Measurements from ENCODE around the gene SRI. TPM values are rescaled to one million over a fixed set of nuclear protein-coding genes. Genes with fewer than 3 reads are reported as not detected.
"Not testable (repeated sequence)": the region's sequence is repeated elsewhere in the genome, so short reads cannot be mapped to it uniquely, and the experiment has no call there.

The SRI gene
- total and polyA plus RNA-seq, 2 donors (not counting 3 experiments of a cell fraction or from before 2014, with no cell fraction given): 121 to 204 TPM

GRCh38 chr7:88267421-88267820 is 47.6 kb upstream of the SRI start:
- FAIRE-seq: no peak

GRCh38 chr7:88264987-88265386 is 45.1 kb upstream of the SRI start:
- POLR2A ChIA-PET; FAIRE-seq; H3K4me1 ChIP-seq (ENCODE audit: control insufficient read depth, extremely low read depth, insufficient read depth, low read length): not testable (repeated sequence)

More at GRCh38 chr7:88267421-88267820, 47.6 kb upstream of the SRI start:
- no peak overlapping the region for H2AFZ ChIP-seq (ENCODE audit: low read depth, low read length)
- H3K9ac ChIP-seq (replicated peaks; ENCODE audit: extremely low read depth, insufficient read depth, low read length): no peak overlapping the region
- H4K20me1 ChIP-seq (replicated peaks; ENCODE audit: control insufficient read depth, extremely low read depth, insufficient read depth, low read length): no peaks in the 10 kb centered on the region
- no peaks in the 10 kb centered on the region for H3K27me3 ChIP-seq (ENCODE audit: control insufficient read depth in 2 of 2, insufficient read depth in 2 of 2, low read length in 2 of 2)
- H3K27ac ChIP-seq (ENCODE audit: insufficient read depth, low read depth, low read length): no peak overlapping the region
- dilution Hi-C loops (cut with MboI; ENCODE audit: extremely low pct_ligation_motif_present, low sequenced_read_pairs): no loop called here
- H3K9me1 ChIP-seq (replicated peaks; ENCODE audit: control insufficient read depth, extremely low read depth, insufficient read depth, low read length): no peaks in the 10 kb centered on the region
- no peak for TF ChIP-seq FOS (IDR thresholded peaks at IDR 0.05; ENCODE audit: borderline replicate concordance, insufficient read depth, low read length)
- no peak for TF ChIP-seq MYC (IDR thresholded peaks at IDR 0.05; ENCODE audit: low read depth, low read length)
- no peak for TF ChIP-seq POLR2AphosphoS5 (IDR thresholded peaks at IDR 0.05; ENCODE audit: insufficient read depth, low read depth, low read length)
- no peak for TF ChIP-seq POLR2A (IDR thresholded peaks at IDR 0.05; ENCODE audit: low read depth, low read length)
- TF ChIP-seq GATA2 (IDR thresholded peaks at IDR 0.05; ENCODE audit: insufficient read depth, insufficient read length, low read depth, low read length): no peak
- TF ChIP-seq JUN (IDR thresholded peaks at IDR 0.05; ENCODE audit: borderline replicate concordance, insufficient read depth, insufficient read length, low read depth): no peak
- no peak for TF ChIP-seq CTCF (IDR thresholded peaks at IDR 0.05; ENCODE audit: extremely low read depth in 1 of 2, insufficient read depth in 1 of 2, low read depth in 1 of 2, low read length in 2 of 2)
- no peak for TF ChIP-seq EZH2 (IDR thresholded peaks at IDR 0.05; ENCODE audit: borderline replicate concordance, low read depth, low read length, severe bottlenecking)
- TF ChIP-seq MAX (IDR thresholded peaks at IDR 0.05; ENCODE audit: insufficient read depth, insufficient read length): no peak
- no TSS peak for BruUV-seq (replicated peaks)
- H3K4me1 ChIP-seq (ENCODE audit: control insufficient read depth, extremely low read depth, insufficient read depth, low read length): no peaks in the 10 kb centered on the region
- H3K4me2 ChIP-seq (ENCODE audit: insufficient read depth, low read length): no peak overlapping the region
- no peaks in the 10 kb centered on the region for H3K9me3 ChIP-seq (replicated peaks; ENCODE audit: control insufficient read depth, insufficient read depth, low read length)
- H3K79me2 ChIP-seq (ENCODE audit: control insufficient read depth, insufficient read depth, low read length): no peaks in the 10 kb centered on the region
- intact Hi-C loops (cut with micrococcal nuclease): no loop called here
- no peak overlapping the region for H3K4me3 ChIP-seq (replicated peaks in 1 of 3; ENCODE audit: insufficient read depth in 1 of 3, low read depth in 1 of 3, low read length in 3 of 3)
- CTCF ChIA-PET: no interaction called here
- no peaks in the 10 kb centered on the region for H3K36me3 ChIP-seq (ENCODE audit: control insufficient read depth in 2 of 2, extremely low read depth in 1 of 2, insufficient read depth in 2 of 2, low read length in 2 of 2)
- no peak for DNase-seq (ENCODE audit: low read depth, low spot score)
- POLR2A ChIA-PET: no interaction called here

More at GRCh38 chr7:88264987-88265386, 45.1 kb upstream of the SRI start:
- intact Hi-C loops (cut with micrococcal nuclease); H3K27me3 ChIP-seq (ENCODE audit: control insufficient read depth in 2 of 2, insufficient read depth in 2 of 2, low read length in 2 of 2); H3K9me1 ChIP-seq (replicated peaks; ENCODE audit: control insufficient read depth, extremely low read depth, insufficient read depth, low read length); H2AFZ ChIP-seq (ENCODE audit: low read depth, low read length); H3K9me3 ChIP-seq (replicated peaks; ENCODE audit: control insufficient read depth, insufficient read depth, low read length); H3K36me3 ChIP-seq (ENCODE audit: control insufficient read depth in 2 of 2, extremely low read depth in 1 of 2, insufficient read depth in 2 of 2, low read length in 2 of 2); dilution Hi-C loops (cut with MboI; ENCODE audit: extremely low pct_ligation_motif_present, low sequenced_read_pairs); H3K9ac ChIP-seq (replicated peaks; ENCODE audit: extremely low read depth, insufficient read depth, low read length); BruUV-seq (replicated peaks); H3K79me2 ChIP-seq (ENCODE audit: control insufficient read depth, insufficient read depth, low read length); H4K20me1 ChIP-seq (replicated peaks; ENCODE audit: control insufficient read depth, extremely low read depth, insufficient read depth, low read length); DNase-seq (ENCODE audit: low read depth, low spot score); H3K4me2 ChIP-seq (ENCODE audit: insufficient read depth, low read length); H3K27ac ChIP-seq (ENCODE audit: insufficient read depth, low read depth, low read length); H3K4me3 ChIP-seq (replicated peaks in 1 of 3; ENCODE audit: insufficient read depth in 1 of 3, low read depth in 1 of 3, low read length in 3 of 3): not testable (repeated sequence)
- CTCF ChIA-PET: interaction anchor here (0.9 kb wide), 1 partner anchor 21 kb away, joined by 4 read pairs; no protein-coding TSS in a partner anchor

Data from endothelial cell of umbilical vein (primary cell).